ENCODE data around the gene MATN3. TPM values are rescaled to one million over a fixed set of nuclear protein-coding genes. Genes with fewer than 3 reads are reported as not detected.

The MATN3 gene
- total and polyA plus RNA-seq, 9 of the 15 experiments (the other 6 are each of a cell fraction or from before 2014, with no cell fraction given): not detected

- TF ChIP-seq MGA (IDR thresholded peaks at IDR 0.05): peak; percentile 82
- TF ChIP-seq MYNN (IDR thresholded peaks at IDR 0.05): 0 out of 2 replicates have a peak, but pooled peaks have one; percentile 16
- no peak for TF ChIP-seq MYNN (CRISPR knock-in tag; IDR thresholded peaks at IDR 0.05)
- TF ChIP-seq HMGN3 (IDR thresholded peaks at IDR 0.05; ENCODE audit: borderline replicate concordance, extremely low read depth, insufficient read length, low read depth, low read length): peak; percentile 26
- peak in 1 of 2 experiments; percentile 82; a peak in 2 of 4 replicates for TF ChIP-seq CSDE1 (IDR thresholded peaks at IDR 0.05)
- TF ChIP-seq USF1 (CRISPR knock-in tag; IDR thresholded peaks at IDR 0.05): peak; percentile 75
- TF ChIP-seq ZBTB9 (CRISPR knock-in tag; IDR thresholded peaks at IDR 0.05): no peak; the same call in 1 of the 2 replicates
- peak; percentile 68; the same call in 1 of the 2 replicates for TF ChIP-seq HLTF (IDR thresholded peaks at IDR 0.05)
- TF ChIP-seq HDAC1 (IDR thresholded peaks at IDR 0.05): peak in 1 of 2 experiments; percentile 79; a peak in 2 of 4 replicates
- no peak for TF ChIP-seq ZNF408 (CRISPR knock-in tag; IDR thresholded peaks at IDR 0.05; ENCODE audit: low read depth)
- peak; percentile 74 for TF ChIP-seq GMEB1 (CRISPR knock-in tag; IDR thresholded peaks at IDR 0.05)
- TF ChIP-seq KAT2B (IDR thresholded peaks at IDR 0.05; ENCODE audit: low read depth, low read length): no peak
- peak; percentile 88 for TF ChIP-seq HDAC2 (IDR thresholded peaks at IDR 0.05)
Observed at GRCh38 chr2:20051532-20052228, 39.2 kb upstream of the MATN3 start, which contains the start of gene LAPTM4A (continued).

Data from K562 (cell line).